ENCODE results near the gene CSAG2.
"Not testable (repeated sequence)": the region's sequence is repeated elsewhere in the genome, so short reads cannot be mapped to it uniquely, and the experiment has no call there.

CSAG2 gene

GRCh38 chrX:152709173-152709572 is at the start of gene CSAG2:
CSAG2 (minus strand) TSS chrX:152709273; CDS start chrX:152709112, 161 bp downstream.
- DNase-seq (ENCODE audit: low read depth), result not testable (repeated sequence)

GRCh38 chrX:152754871-152755270 is 45.8 kb upstream of the CSAG2 start:
- DNase-seq (ENCODE audit: low read depth), result not testable (repeated sequence)

GRCh38 chrX:152753686-152754650 is 44.9 kb upstream of the CSAG2 start, which contains the start of gene MAGEA2:
MAGEA2 (minus strand) TSS chrX:152753842; CDS start chrX:152751363, 2,479 bp downstream.
- DNase-seq (ENCODE audit: low read depth), result not testable (repeated sequence)

- DNase-seq (ENCODE audit: low read depth), result no peak
These were observed 29.5 kb upstream of the CSAG2 start for GRCh38 chrX:152738560-152738959.

- DNase-seq (ENCODE audit: low read depth), result not testable (repeated sequence)
These were observed 27.5 kb upstream of the CSAG2 start for GRCh38 chrX:152736528-152736927.

GRCh38 chrX:152735860-152736511 is 26.9 kb upstream of the CSAG2 start:
- no peak for DNase-seq (ENCODE audit: low read depth)

GRCh38 chrX:152735101-152735500 is 26.0 kb upstream of the CSAG2 start:
- no peak for DNase-seq (ENCODE audit: low read depth)

- not testable (repeated sequence) for DNase-seq (ENCODE audit: low read depth)
These were observed 25.2 kb upstream of the CSAG2 start for GRCh38 chrX:152734143-152734858.

GRCh38 chrX:152733261-152733975 is 24.3 kb upstream of the CSAG2 start, which contains the start of the genes CSAG1 and MAGEA12:
CSAG1 (minus strand) TSS chrX:152733721; CDS start chrX:152732460, 1,261 bp downstream.
MAGEA12 (plus strand) TSS chrX:152733757; CDS start chrX:152736162, 2,405 bp downstream.
- DNase-seq (ENCODE audit: low read depth), result no peak

GRCh38 chrX:152725409-152725808 is 16.3 kb upstream of the CSAG2 start:
- no peak for DNase-seq (ENCODE audit: low read depth)

GRCh38 chrX:152713815-152714787 is 5.0 kb upstream of the CSAG2 start, which contains the start of gene MAGEA2B:
MAGEA2B (plus strand) TSS chrX:152714628; CDS start chrX:152717107, 2,479 bp downstream.
- DNase-seq (ENCODE audit: low read depth), result not testable (repeated sequence)

GRCh38 chrX:152713195-152713594 is 4.1 kb upstream of the CSAG2 start:
- DNase-seq (ENCODE audit: low read depth), result not testable (repeated sequence)

- not testable (repeated sequence) for DNase-seq (ENCODE audit: low read depth)
These were observed 2.6 kb downstream of the CSAG2 start for GRCh38 chrX:152706500-152706899.

GRCh38 chrX:152700390-152700789 is 8.7 kb downstream of the CSAG2 start:
- DNase-seq (ENCODE audit: low read depth), result not testable (repeated sequence)

GRCh38 chrX:152697952-152698931 is 10.8 kb downstream of the CSAG2 start, which contains the start of gene MAGEA3:
MAGEA3 (plus strand) TSS chrX:152698794; CDS start chrX:152700833, 2,039 bp downstream.
- not testable (repeated sequence) for DNase-seq (ENCODE audit: low read depth)

- not testable (repeated sequence) for DNase-seq (ENCODE audit: low read depth)
These were observed 28.1 kb downstream of the CSAG2 start for GRCh38 chrX:152681012-152681411.

GRCh38 chrX:152674652-152675051 is 34.4 kb downstream of the CSAG2 start:
- DNase-seq (ENCODE audit: low read depth), result not testable (repeated sequence)

GRCh38 chrX:152674135-152674534 is 34.9 kb downstream of the CSAG2 start:
- DNase-seq (ENCODE audit: low read depth), result no peak

All from T-helper 22 cell (primary cell).